Umbilical cord (tissue), 2 donors: Measurements from ENCODE around the gene MPPE1. TPM values are rescaled to one million over a fixed set of nuclear protein-coding genes. Genes with fewer than 3 reads are reported as not detected.
"Not testable (repeated sequence)": the region's sequence is repeated elsewhere in the genome, so short reads cannot be mapped to it uniquely, and the experiment has no call there.

Experiments used
- DNase-seq: peaks from one replicate; pipeline ENCODE4 v3.0.0-alpha.2; 2015; ENCODE audit warnings: low spot score
- total RNA-seq: library from RNA; depleted of rRNA; stranded (reverse); fragments of >200 nt; gene quantifications from one replicate; pipeline ENCODE4 v1.2.3, GENCODE V29; 2014; ENCODE audit warnings: low replicate concordance; ENCODE audit not compliant: insufficient read depth

Gene MPPE1, protein sequence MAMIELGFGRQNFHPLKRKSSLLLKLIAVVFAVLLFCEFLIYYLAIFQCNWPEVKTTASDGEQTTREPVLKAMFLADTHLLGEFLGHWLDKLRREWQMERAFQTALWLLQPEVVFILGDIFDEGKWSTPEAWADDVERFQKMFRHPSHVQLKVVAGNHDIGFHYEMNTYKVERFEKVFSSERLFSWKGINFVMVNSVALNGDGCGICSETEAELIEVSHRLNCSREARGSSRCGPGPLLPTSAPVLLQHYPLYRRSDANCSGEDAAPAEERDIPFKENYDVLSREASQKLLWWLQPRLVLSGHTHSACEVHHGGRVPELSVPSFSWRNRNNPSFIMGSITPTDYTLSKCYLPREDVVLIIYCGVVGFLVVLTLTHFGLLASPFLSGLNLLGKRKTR
- total RNA-seq = 31.3 TPM

DNA sequence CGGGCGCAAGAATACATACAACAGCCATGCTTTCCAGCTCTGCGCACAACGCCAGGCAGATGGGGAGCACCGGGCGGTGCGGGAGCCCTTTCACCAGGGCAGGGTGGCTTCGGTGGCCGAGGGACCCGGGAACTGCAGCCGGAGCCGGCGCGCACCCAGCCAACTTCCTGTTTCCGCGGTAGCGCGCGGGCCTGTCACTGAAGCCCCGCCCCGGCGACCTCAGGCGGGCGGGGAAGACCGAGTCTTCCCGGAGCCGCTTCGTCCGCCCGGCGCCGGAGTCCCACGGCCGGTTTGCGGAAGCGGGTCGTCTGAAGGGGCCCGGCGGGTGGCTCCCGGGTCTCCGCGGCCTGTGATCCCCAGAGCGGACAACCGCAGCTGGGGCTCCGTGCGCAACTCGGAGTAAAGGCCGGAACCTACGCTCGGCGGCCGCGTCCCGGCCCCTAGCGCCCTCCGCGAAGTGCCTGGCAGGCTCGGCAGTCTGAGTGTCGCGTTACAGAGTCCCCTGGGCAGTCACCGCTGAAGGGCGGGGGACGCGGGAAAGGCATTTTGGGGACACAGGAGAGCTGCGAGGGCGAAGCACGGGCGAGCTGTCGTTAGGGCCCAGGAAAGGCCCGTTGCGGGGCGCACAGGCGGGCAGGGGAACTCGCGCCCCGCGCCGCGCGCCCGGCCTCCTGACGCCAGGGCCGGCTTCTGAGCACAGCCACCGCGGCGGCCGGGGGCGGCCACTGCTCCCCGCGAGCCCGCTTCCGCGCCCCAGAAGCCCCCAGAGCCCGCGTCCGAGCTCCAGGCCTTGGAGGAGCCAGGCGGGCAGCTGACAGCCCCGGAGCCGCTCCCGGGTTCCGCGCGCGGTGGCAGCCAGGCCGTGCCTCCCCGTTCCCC lies at the start of gene MPPE1:
TSS of gene MPPE1 (minus strand) at position 136 of the 879 bp plus-strand sequence. CDS start 11,053 bp downstream, outside the sequence.
- DNase-seq = peak; percentile 92

DNA sequence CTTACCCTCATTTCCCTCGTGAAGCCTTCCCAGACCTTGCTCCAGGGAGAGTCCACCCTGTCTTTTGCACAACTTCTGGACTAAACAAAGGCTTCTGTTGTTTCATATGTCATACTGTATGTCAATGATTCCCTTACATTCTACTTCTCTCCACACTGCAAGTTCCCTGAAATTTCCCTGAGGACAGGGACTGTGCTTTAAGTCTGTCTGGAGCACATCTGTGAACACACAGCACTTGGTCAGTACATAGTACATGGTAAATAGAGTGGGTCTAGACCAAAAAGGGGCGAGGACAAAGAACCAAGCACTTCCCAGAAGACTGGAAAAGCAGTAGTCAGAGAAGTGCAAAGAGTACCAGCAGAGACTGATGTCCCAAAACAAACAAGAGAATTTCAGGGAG lies 49.5 kb upstream of the MPPE1 start:
- DNase-seq = no peak

DNA sequence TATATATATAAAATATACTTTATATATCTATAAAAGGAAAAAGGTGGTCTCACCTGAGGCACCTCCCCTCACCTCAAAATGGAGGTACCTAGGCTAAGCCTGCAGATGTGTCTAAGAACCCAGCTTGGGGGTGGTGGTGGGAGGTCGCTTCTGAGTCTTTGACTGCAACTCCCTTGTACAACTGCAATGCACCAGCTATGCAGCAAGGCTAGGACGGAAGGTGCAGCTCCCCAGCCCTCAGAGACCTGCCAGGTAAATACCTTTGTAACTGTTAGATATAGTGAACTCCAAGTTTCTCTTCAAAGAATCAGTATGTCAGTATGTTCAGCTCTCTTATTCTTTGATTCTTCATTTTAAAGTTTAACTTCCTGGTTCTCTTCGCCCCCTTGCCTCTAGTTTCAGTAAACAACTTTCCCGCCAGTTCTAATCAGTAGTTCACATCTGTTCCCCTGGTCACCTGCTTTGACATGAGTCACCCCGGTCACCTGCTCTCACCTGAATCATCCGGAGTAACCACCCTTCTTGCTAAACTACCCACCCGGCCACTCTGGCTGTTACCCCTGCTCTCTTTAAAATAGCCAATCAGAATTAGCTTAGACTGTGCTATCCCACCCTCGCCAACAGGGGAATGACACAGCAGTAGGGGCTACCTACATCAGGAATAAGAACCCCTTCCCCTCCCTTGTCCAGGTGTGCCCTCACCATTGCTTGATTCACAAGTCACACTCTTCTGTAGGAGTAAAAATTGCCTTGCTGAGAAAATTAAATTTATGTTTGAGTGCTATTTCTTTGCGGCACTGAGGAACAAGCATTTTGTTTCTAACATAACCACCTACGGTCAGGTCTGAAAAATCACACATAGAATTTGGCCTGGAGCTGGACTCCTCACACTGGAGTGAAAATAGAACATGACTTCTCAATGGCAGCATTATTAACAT lies 48.5 kb upstream of the MPPE1 start:
- DNase-seq = no peak

DNA sequence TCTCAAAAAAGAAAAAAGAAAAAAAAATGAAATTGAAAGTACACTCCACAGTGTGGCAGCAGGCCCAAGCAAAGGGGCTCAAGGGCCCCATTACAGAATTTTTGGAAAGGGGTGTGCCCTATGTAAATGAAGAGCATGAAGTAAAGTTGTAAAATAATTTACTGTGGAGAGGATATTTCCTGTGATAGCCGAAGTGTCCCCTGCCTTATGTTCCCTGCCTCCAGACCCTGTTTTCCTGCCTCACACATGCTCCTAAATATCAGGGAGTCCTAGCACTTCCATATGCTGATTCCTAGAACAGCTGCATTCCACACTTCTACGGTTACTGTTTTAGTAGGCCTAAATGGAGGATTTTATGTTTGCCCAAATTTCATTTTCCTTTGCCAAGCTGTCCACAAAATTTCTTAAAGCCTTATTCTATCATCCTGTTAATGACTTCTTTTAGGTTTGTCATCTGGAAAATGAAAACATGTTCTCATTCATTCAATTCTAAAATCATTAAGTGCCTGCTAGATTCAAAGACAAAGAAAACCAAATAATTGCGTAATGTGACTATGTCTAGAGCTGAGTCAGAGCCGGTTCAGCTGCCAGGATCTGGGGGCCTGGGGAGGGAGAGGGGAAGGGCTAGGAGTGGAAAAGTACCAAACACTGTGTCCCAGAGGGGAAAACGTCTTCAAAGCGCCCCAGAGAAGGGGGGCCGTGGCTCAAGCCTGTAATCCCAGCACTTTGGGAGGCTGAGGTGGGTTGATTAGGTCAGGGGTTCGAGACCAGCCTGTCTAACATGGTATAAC lies 47.3 kb upstream of the MPPE1 start:
- peak; percentile 43 for DNase-seq

DNA sequence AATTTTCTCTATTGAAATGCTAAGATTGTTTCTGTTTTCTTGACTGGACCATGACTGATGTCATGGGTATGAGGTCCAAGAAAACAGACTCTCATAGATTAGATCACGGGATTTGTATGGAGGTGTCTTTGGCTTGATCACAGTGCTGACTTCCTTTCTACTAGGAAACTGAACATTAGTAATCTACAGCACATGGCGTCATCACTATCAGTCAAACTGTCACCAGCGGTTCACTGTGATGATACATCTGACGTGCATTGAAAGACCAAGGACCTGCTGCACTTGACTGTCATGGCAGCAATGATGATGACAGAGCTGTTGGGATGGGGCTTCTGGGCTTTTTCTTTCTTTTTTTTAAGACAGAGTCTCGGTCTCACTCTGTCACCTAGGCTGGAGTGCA lies 45.0 kb upstream of the MPPE1 start:
- no peak for DNase-seq

DNA sequence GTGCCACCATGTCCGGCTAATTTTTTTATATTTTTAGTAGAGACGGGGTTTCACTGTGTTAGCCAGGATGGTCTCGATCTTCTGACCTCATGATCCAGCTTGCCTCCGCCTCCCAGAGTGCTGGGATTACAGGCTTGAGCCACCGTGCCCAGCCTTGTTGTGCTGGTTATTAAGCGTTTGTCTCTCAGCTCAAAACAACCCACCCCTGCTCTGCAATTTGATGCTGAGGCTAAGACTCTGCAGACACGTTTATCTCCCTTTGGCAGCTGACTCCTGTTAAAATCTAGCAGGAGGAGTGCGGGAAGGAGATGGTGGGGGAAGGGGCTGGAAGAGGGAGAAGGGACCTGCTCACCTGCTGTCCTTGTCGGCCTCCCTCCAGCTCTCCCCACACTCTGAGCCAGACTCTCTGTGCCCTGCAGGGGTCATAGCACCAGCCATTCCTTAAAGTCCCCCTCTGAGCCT lies 43.3 kb upstream of the MPPE1 start:
- peak; percentile 83 for DNase-seq

DNA sequence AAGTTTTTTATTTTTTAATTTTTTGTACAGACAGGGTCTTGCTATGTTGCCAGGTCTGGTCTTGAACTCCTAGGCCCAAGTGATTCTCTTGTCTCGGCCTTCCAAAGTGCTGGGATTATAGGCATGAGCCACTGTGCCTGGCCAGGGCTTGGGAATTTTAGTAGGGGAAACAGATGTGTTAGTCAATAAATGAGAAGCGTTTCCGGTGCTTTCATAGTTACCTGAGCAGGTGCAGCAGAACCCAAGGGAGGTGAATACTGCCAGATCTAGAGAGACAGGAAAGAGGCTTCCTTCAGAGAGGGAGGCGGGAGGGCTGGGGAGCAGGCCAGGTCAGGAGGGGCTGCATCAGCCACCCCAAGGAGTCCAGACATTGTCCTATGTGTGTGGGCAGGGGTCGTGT lies 42.7 kb upstream of the MPPE1 start:
- DNase-seq = no peak

DNA sequence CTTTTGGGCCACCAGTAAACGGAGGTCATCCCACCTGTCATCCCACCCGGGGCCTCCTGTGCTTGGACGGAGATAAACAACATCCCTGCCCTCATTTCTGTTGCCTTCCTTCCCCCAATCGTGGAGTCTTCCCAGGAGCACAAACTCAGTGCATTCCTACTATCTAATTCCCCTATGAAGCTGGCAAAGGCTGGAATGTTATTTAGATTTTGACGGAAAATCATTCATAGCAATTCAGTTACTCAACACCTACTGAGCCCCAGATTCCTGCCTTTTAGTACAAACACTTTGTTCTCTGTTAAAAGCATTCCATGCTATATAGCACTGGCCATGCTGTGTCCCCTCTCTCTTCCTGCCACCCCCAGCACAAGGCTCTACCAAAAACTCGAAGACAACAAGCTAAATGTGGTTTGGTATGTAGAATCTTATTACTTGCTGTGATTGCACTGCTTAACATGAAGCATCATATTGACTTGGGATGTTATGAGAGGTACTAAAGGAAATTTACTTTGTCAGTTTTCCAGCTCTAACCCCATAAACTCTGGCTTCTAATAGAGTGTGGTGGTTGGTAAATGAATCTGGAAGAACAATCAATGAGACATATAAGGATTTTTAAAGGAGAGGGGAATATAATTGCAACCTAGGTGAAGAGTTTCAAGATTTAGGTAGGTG lies 40.9 kb upstream of the MPPE1 start:
- DNase-seq = peak; percentile 58

DNA sequence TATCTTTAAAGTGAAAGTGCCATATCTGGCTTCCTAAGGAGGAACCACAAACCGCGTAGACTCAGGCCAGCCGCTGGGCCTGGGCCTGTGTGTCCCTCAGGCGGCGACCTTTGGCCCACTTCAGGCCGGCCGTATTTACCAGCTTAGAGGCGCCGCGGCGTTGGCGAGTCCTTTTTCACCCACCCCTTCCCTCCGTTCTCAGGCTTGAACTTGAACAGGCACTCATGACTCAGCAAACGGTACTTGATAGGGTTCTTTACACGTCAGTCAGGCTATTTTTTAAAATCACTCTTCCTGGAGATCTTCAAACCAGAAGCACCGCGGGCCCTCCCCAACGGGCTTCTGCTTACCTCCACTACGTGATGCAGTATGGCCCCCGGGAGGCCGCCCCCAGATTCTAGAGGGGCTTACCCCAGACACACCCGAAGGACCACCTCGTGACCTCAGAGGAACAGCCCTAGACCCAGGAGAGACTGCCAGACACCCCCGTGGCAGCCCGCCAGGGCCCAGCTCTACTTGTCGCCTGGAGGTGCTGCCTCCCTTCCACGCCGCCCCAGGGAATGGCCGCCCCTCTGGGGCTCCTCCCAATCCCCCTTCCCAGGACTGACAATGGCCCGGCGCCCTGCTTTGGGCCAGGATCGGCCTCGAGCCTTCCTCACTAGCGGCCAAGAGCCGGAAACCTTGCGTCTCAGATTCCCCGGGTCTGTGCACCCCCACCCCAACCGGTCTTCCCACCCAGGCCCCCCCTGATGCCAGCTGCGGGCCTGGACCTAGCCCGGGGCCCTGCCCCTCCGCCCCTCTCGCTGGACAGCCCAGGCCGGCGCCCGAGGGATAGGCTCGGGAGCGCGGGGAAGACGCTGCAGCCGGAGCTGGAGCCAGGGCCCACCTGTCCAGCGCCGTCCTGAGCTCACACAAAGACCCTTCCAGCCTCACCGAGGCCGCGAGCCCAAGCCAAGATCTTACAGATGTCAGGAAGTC lies 39.4 kb upstream of the MPPE1 start:
- peak; percentile 96 for DNase-seq

DNA sequence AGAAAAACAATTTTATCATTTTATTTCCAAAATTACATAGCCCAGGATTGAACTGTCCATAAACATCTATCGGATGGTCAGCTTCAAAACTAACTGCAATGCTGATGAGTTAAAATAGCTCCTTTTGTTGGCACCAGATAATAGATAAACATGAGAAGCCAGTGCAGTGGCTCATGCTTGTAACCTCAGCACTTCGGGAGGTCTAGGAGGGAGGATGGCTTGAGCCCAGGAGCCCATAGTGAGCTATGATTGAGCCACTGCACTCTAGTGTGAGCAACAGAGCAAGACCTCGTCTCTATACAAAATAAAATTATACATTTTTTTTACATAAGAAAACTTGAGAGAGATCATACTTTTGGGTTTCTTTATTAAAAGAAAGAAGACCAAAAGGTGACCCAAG lies 38.6 kb upstream of the MPPE1 start:
- peak; percentile 45 for DNase-seq

DNA sequence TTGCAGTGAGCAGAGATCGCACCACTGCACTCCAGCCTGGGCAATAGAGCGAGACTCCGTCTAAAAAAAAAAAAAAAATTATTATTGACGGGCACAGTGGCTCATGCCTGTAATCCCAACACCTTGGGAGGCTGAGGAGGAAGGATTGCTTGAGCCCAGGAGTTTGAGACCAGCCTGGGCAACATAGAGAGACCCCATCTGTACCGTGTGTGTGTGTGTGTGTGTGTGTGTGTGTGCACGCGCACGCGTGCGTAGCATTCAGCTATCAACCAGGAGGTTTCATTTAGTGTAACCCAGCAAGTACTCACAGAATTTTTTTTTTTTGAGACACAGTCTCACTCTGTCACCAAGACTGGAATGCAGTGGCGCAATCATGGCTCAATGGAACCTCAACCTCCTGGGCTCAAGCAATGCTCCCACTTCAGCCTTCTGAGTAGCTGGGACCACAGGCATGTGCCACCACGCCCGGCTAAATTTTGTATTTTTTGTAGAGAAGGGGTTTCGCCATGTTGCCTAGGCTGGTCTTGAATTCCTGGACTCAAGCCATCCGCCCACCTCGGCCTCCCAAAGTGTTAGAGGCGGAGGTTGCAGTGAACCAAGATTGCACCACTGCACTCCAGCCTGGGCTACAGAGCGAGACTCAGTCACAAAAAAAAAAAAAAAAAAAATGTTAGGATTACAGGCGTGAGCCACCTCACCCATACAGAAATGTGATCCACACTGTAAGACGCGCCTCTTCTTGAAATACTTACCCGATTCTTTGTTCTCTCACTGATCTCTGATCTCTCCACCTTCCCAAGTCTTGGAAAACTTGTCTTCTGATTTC lies 37.9 kb upstream of the MPPE1 start:
- not testable (repeated sequence) for DNase-seq

DNA sequence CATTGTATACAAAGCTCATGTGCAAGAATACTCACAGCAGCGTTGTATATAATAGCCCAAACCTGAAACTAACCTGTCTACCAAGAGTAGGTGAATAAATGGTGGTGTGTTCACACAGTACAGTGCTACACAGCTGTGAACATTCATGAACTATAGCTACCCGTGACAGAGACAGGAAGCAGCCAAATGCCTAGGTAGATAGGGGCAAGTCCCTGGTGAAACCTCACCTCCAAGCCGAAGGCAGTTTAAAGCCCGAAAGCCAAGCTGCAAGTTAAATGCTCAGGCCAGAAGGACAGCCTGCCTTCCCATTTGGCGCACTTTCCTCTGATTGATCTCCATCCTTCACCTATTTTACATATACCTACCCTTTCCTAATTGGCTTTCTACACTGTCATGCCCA lies 36.7 kb upstream of the MPPE1 start:
- DNase-seq = no peak

DNA sequence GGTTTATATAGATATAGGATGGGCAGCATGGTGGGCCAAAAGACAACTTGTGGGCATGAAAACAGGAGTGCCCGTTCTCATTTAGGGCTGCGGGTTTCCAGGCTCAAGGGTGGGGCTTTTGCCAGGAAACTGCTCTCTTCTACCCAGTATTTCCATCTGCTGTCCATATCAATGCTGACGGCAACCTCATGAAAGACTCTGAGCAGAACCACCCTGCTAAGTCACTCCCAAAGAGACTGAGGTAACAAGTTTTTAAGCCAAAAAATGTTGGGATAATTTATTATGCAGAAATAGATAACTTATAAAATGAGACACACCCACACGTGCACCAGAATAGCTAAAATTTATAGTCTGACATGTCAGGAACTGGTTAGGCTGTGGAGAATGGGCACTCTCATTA lies 36.1 kb upstream of the MPPE1 start:
- no peak for DNase-seq

DNA sequence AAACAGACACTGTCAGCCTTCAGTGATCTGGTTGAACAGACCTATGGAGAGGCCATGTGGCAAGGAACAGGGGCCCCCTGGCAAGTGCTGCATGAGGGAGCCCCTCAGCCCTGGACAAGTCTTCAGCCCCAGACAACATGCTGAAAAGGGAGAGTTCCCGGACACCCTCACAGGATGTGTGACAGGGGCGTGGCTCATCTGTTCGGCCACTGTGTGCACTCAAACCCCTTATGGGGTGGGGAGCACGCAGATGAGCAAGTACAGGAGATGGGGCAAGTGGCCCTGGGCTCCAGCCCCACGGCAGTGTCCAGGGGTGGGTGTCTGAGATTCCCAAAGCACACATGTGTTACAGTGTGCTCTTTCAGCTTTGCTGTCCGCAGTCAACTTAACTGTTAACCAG lies 35.4 kb upstream of the MPPE1 start:
- no peak for DNase-seq

DNA sequence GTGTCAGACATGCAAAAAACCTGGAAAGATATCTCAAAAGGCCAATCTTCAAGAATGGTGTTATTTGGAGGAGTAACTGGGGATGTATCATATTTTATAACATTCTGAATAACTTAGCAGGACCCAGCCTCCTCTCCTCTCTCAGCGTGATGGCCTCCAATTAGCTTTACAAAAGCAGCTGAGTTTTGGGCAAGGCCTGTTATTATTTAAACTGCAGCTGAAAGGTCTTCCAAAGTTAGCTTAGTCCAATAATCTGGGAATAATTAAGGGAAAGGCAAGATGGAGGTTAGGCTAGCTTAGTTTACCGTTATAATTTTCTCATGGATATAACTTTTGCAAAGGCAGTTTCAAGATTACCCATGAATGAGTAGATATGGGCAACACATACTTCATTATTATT lies 32.8 kb upstream of the MPPE1 start:
- DNase-seq = no peak

DNA sequence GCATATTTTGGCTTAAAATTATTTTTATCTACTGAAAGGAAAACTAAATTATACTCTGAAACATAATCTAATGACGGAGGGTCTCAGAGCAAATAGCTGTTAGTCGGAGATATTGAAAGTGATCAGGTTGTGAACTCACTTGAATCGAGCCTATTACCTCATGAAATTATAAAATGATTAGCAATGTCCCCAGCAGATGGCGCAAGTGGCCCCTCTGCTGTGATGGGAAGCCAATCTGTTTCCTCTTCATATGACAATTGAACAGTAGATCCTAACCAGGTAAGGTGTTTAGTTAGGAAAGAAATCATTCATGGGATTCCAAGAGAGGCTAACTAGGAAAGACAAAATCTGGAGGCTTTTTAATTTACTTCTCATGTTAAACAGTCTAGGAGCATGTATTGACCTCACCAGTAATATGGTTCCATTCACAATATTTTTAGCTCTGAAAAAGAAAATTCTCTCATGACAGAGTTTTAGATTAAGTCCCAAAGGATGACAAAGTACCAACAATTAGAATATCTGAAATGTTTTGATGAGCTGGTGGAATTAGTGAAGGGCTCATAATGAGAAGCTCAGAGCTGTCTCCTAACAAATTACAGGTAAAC lies 29.9 kb upstream of the MPPE1 start:
- DNase-seq = peak; percentile 74

DNA sequence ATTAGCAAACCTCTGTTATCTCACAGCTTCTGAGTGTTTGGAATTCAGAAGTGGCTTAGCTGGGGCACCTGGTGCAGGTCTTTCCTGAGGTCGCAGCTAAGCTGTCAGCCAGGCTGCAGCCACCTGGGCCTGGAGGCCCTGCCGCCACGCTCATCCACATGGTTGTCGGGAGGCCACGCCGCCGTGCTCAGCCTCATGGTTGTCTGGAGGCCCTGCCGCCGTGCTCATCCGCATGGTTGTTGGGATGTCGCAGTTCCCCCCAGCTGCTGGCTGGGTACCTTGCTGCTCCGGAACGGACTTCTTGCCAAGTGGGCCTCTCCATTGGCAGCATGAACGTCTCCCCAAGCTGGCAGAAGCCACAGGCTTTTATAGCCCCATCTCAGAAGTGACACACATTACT lies 24.3 kb upstream of the MPPE1 start:
- no peak for DNase-seq

DNA sequence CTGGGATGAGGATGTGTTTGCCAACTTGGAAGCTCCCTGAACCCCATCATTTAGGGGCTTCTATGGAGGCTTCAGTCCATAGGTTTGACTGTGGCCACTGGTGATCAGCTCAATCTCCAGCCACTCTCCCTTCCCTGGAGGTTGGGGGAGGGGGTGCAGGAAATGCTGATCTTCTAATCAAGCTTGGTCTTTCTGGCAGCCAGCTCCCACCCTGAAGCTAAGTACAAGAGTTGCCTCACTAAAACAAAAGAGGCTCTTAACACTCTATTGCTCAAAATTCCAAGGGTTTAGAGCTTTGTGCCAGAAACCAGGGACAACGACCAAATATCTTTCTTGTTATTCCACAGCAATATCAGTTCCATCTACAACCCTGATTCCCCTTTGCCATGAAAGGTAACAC lies 19.4 kb upstream of the MPPE1 start:
- DNase-seq = no peak
